RKO (cell line): Measurements from ENCODE around the gene COX6B2.
A peak's percentile ranks its signal among the peaks of the same experiment; 100 is the strongest.

Experiments used
- DNase-seq: peaks from one replicate; pipeline ENCODE4 v3.0.0-alpha.2; 2016; ENCODE audit warnings: low spot score

The COX6B2 gene

DNA sequence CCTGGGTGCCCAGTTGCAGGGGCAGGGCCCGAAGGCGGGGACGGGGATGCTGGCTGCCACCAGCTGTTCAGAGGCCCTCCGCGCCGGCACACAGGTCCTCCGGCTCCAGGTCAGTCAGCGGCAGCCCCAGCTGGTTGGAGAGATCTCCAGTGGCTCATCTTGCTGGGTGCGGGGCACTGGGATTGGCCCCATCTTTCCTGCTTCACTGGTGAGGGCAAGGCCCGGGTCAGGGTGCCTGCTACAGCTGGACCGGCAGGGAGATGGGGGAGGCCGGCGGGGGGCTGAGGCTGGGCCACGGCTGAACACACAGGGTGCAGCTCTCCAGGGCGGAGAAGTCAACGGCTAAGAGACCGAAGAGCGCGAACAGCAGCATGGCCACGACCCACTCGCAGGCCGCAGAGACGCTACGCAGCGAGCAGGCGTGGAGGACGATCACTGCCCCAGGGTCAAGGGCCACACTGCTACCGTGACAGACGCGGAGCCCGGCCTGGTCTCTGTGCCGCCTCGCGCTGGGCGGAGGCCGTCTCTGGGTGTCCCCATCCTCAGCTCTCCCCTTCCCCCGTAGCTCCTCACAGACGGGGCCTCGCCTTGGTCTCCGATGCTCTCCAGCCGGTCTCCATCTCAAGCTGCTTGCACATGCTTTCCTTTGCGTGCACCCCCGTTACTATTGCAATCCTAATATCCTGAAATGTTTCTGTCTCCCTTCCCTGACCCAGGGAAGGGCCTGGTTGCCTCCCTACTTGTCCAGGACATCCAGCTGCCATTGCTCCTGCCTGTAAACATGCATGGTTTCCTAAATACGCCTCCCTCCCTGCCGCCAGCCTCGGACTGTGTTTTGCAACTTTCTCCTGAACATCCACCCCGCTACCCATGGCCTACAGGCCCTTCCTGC, 41.7 kb downstream of the COX6B2 start:
- DNase-seq, result no peak

GRCh38 chr19:55311797-55312196, 42.7 kb downstream of the COX6B2 start:
- no peak for DNase-seq

GRCh38 chr19:55311397-55311796, 43.1 kb downstream of the COX6B2 start:
- no peak for DNase-seq

DNA sequence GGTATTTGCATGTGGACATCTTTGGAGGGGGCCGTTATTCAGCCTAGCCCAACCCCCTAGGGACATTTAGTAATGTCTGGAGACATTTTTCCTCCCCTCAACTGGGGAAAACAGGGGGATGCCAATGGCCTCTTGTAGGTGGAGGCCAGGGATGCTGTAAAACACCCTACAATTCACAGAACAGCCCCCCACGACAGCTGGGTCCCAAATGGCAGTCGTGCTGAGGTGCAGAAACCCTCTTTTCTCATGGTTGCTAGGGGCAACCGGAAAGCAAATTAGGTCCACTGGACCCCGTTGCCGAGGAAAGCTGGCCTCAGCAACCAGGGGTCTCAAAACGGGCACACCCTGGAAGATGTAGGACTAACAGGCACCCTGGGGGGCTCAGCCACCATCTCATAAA, 44.0 kb downstream of the COX6B2 start:
- no peak for DNase-seq

DNA sequence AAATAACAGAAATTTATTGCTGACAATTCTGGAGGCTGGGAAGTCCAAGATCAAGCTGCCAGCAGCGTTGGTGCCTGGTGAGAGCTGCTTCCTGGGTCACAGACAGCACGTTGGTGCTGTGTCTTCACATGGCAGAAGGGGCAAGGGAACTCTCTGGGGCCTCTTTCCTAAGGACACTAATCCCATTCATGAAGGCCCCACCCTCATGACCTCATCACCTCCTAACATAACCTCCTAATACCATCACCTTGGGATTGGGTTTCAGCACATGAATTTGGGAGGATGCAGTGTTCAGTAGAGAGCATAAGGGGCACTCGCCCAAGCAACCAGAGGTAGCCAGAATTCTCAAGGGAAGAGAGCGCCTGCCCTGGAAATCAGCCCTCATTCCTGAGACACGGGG, 45.1 kb downstream of the COX6B2 start:
- no peak for DNase-seq

GRCh38 chr19:55308281-55308680, 46.2 kb downstream of the COX6B2 start:
- no peak for DNase-seq

- DNase-seq, result no peak
Observed at GRCh38 chr19:55306712-55307111, 47.8 kb downstream of the COX6B2 start.

DNA sequence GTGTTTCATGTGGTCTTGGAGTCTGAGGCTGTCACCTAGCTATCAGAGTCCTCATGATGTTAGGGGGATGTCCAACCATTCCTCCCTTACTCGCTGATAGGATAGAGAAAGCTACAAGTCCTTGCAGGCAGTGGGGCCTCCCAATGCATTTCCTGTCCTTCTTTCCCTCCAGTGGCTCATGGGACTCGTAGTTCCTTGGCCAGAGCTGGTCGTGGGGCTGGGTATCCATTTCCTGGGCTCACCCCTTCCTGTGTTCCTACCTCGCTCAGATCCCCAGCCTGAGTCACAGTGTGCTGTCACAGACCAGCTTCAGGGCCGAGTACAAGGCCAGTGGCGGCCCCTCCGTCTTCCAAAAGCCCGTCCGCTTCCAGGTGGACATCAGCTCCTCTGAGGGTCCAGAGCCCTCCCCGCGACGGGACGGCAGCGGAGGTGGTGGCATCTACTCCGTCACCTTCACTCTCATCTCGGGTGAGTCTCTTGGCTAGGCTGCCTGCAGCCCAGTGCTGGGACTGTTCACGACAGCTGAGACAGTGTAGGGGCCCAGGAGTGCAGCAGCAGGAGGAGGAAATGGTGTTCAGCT, 48.4 kb downstream of the COX6B2 start:
- DNase-seq, result peak; percentile 24

DNA sequence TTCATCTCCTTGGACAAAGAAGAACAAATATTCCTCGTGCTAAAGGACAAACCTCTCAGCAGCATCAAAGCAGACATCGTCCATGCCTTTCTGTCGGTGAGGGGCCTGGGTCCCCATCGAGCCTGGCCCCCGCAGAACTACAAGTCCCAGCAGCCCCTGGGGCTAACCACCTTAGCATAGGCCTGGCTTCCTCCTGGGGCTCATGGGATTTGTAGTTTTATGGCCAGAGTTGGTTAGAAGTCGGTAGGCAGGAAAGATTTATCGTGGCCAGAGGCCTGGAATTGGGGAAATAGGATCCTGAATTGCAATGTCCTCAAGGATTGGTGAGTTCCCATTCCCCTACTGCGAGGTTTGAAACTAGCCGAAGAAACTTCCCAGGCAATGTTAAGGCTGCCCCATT, 49.0 kb downstream of the COX6B2 start:
- DNase-seq, result peak; percentile 31

DNA sequence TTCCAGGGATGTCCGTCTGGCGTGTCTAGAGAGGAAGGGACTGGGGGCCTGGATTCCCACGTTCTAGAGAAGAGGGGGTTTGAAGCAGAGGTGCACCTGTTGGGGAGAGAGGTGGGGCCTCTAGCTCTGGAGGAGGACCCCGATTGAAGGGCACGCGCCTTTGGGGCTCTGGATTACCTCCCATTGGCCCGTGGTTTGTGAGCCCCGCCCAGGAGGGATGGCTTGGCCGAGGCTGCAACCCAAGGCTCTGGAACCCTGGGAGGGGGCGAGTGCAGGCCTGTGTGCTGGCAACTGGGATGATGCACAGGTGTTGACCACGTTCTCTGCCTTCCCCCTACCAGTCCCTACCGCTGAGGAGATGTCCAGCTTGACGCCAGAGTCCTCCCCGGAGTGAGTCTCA, 49.5 kb downstream of the COX6B2 start:
- no peak for DNase-seq

- DNase-seq, result peak; percentile 68
Observed at GRCh38 chr19:55304279-55304978, 50.1 kb downstream of the COX6B2 start.

GRCh38 chr19:55303477-55303876, 51.0 kb downstream of the COX6B2 start:
- no peak for DNase-seq

DNA sequence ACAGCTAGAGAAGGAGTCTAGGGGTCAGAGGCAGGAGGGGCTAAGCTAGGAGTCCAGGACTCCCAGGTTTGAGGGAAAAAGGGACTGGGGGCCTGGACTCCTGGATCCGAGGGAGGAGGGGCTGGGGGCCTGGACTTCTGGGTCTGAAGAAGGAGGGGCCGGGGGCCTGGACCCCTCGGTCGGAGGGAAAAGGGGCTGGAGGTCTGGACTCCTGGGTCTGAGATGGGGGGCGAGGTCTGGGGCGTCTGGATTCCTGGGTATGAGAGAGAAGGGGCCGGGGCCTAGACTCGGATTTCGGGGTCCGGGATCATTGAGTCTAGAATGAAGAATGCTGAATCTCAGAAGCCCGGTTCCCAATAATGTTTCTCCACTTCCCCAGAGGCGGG, 52.2 kb downstream of the COX6B2 start:
- no peak for DNase-seq

- peak; percentile 80 for DNase-seq
Observed at GRCh38 chr19:55301459-55302317, 52.8 kb downstream of the COX6B2 start.

DNA sequence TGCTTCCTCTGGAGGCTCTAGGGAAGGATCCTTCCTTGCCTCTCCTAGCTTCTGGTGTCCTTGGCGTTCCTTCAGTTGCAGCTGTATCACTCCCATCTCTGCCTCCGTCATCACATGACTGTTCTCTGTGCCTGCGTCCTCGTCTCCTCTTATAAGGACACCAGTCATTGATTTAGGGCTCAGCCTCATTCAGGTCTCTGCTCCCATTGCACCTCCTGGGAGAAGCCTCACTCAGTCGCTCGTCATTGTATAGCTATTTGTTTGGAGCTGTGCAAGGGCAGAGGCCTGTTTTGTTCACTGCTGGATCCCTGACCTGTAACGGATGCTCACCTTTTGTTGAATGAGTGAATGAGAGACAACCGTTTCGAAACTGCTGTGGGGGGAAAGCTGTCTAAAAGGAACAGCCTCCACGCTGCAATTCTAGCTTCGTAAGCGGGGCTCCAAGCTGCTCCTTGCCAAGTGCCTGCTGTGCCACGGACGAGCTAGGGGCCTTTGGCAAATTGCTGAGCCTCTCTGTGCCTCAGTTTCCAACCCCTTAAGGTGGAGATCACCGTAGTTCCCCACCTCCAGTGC, 53.5 kb downstream of the COX6B2 start:
- DNase-seq, result no peak

DNA sequence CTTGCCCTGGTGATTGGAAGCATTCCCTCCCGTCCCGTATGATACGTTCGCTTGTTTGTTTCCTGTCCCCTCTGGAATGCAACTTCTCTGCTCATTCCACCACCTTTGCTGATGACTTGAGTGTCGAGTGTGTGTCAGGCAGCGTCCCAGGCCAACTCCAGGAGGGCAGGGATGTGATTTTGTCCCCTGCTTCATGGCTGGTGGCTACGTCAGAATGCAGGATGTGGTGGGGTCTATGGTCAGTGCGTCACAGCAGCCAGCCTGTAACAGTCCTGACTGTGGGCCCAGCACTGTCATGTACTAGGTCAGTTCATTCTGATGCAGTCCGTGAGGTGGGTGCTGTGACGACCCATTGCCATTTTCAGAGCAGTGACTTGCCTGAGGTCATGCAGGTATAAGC, 54.5 kb downstream of the COX6B2 start:
- DNase-seq, result no peak
